ENCODE data around the gene METTL8.

- TF ChIP-seq POLR2AphosphoS5 (IDR thresholded peaks at IDR 0.05; ENCODE audit: borderline replicate concordance, low read depth, low read length) (no peak), EZH2 (IDR thresholded peaks at IDR 0.05) (no peak)
Measured at GRCh38 chr2:171432206-171432968, 1.4 kb downstream of the METTL8 start.

Measured in SK-N-MC (cell line).